NCI-H1930 (cell line): ENCODE data around the gene MS4A1.
"Not testable (repeated sequence)": the region's sequence is repeated elsewhere in the genome, so short reads cannot be mapped to it uniquely, and the experiment has no call there.

Experiments used
- DNase-seq, 2 experiments: peaks; one replicate each; lab custom pipeline; 2025; lab: John Stamatoyannopoulos, UW

Gene MS4A1

DNA sequence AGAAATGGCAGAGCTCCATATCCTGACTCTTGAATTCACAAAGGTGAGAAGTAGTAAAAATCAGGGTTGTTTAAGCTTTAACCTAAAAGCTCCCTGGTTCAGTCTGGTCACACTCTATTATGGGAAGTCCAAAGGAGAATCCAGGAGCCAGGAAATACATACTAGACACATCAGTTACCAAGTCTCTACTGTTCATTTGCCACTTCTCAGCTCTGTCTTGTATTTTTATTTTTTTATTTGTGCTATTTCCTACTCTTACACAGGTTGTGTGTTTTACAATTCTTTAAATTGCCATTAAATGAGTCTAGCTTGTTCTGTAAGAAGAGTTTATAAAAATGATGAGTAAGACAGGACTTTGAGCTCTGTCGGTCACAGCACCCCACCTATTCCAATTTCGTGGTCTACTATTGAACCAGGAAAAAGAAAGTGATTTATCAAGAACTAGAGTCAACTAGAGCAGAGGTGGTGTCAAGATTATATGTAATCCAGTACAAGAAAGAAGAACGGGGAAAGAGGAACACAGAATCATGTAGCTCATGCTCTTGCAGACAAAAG lies 46.7 kb downstream of the MS4A1 start:
- DNase-seq: no peak

DNA sequence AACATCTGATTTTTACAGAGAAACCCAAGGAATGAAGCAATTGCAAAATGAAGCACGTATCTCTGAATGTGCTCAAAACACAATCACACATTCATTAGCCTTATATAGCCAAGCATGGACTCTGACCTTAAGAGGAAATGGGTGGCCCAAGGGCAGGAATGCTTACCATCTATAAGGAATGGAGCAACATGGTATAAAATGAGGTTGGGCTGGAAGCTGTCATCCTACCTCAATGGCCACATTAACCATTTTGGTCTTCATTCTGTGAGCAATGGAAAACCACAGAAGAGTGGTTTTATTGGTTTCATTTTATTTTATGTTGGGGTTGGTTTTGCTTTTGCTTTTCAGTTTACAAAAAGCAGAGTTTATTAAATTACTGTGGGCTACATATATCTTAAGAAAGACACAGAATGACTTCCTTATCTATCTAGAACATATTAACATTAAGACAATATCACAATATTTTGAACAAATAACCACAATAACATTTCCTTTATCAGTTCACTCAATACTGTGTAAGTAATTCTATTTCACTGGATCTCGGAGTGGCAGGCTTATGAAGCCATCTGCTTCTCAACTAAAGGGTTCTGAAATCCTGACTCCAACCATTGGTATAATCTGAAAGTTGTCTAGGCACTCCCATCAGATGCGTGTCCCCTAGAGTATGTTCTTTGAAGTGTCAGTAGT lies 48.7 kb downstream of the MS4A1 start:
- DNase-seq: no peak

DNA sequence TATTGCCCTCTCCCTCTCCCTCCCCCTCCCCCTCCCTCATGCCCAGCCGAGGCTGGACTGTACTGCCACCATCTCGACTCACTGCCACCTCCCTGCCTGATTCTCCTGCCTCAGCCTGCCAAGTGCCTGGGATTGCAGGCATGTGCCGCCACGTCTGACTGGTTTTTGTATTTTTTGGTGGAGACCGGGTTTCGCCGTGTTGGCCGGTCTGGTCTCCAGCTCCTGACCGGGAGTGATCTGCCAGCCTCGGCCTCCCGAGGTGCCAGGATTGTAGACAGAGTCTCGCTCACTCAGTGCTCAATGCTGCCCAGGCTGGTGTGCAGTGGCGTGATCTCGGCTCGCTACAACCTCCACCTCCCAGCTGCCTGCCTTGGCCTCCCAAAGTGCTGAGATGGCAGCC lies 54.0 kb downstream of the MS4A1 start:
- not testable (repeated sequence) for DNase-seq

DNA sequence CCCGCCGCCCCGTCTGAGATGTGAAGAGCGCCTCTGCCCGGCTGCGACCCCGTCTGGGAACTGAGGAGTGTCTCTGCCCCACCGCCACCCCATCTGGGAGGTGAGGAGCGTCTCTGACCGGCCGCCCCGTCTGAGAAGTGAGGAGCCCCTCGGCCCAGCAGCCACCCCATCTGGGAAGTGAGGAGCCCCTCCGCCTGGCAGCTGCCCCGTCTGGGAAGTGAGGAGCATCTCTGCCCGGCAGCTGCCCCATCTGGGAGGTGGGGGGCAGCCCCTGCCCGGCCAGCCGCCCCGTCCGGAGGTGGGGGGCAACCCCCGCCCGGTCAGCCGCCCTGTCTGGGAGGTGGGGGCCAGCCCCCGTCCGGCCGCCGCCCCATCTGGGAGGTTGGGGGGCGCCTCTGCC lies 54.6 kb downstream of the MS4A1 start:
- DNase-seq: not testable (repeated sequence)

DNA sequence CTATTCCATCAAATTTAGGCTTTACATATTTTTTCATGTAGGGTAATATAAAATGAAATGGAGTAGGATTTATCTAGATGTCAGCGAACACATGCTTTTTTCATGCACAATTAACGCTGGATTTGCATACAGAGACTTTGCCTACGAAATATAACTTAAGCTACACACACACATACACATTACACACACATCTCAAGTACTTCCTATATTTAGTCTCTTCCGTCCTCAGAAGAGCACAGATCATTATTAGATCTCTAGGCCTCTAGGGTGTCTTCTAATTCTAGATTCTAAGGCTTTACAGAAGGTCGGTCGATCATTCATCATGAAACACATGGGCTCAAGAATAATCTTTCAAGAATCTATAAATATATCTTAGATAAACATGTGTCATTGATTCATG lies 55.7 kb downstream of the MS4A1 start:
- DNase-seq: no peak

DNA sequence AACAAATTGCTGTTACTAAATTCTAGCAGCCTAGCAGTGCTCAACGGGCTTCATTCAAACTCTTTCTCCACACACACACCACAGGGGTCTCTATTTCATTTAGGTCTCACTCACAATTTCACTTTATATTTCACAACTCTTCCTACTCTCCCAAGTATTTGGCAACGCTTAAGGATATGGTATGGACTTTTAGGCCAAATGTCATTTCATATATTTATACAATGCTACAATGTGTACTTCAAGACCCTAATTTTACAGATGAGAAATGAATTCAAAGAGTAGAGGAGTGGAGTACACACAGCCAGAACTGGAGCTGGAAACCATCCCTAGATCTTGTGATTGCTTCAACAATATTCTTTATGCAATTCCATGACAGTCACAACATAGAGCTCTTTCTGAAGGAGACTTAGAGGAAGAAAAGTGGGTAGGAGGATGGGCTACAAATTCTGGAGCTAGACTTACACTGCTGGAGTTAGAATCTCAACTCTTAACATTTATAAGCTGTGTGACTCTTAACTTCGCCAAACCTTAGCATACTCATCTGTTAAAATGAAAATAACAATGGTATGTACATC lies 57.1 kb downstream of the MS4A1 start:
- DNase-seq: no peak

DNA sequence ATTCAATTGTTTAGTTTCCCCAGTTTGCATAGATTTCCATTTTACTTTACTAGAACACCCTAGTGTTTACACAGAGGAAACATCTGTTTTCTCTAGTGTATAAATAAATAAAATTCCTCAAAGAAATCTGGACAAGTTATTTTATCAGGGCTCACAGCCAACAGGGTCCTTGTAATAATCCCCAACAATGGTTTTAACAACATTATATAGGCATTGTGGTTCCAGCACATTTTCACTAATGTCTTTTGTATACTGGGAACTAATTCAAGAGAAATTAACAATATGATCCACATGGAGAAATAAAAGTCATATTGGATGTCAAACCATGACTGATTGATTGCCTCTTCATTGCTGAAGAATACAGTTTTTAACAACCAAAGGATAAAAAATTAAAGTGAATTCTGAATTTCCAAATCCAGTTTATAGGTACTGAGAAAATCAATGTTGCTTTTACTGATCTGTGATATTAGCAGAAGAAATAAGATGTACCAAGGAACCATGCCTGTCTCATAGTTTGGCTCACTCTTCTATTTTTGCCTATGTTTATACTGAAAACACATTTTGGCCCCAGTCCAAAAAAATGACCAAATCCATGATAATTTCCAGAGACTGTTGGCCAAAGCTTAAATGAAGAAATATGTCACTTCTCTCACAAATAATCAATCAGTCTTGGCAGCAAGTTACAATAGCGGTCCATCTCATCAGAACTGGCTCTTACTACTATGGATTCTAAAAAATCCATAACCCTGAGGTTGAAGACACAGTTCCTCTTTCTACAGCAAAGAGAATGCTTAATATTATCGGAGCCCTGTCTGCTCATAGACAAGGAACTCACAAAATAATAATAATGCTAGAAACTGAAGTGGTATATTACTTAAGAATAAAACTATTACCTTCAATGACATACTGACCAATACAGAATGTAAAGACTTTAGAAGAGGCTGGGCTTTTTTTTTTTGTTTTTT lies 58.1 kb downstream of the MS4A1 start:
- no peak for DNase-seq

DNA sequence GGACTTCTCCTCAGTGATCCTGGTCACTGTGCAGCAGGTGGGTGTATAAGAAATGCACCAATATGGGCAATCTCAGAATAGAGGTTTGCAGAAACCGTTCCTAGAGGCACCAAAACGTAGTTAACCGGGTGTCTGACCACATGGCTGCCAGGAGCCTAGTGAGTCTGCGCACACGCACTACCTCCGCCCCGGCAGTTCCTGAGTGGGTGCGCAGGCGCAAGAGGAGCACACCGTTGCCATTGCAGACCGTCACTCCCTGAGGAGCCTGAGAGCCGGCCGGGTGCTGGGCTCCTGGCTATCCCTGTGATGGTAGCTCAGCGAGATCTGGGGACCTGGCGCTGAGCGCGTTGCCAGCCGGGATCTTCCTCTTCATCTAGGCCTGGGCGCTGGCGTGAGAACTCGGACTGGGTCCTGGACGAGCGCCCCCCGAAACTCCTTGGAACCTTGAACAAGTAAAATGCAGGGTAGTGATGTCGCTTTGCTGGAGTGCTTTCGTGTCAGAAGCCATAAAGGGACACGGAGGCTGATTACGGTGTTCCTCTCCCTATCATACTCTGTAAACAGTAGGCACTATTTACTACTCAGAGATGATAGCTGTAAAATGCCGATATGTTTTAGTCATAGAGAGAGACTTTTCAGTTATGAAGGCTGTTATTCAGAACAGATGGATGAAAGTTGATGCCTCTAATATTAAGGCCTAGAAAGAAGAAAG lies 59.7 kb downstream of the MS4A1 start, which contains the start of gene MS4A13:
MS4A13 (plus strand) TSS at position 249 of the 712 bp plus-strand sequence. CDS start 2,692 bp downstream, outside the sequence.
- DNase-seq: no peak
